K562 (cell line): ENCODE results near the gene FAM25A. TPM values are rescaled to one million over a fixed set of nuclear protein-coding genes. Genes with fewer than 3 reads are reported as not detected.
"Not testable (repeated sequence)": the region's sequence is repeated elsewhere in the genome, so short reads cannot be mapped to it uniquely, and the experiment has no call there.

Experiments
- ATAC-seq: fragments of 200-7000 bp; cut with Tn5 transposase; 3 replicates; pipeline ENCODE4 v1.9.1; 2020; ENCODE audit warnings: moderate library complexity
- BruUV-seq: library from RNA; stranded (reverse); fragments of 400-500 nt; replicated peaks from 2 replicates; lab custom pipeline; 2021; lab: Mats Ljungman, UMichigan
- CTCF ChIA-PET: fragments of 300-600 bp; formaldehyde crosslinking; extraction: SDS; loops from one replicate; lab custom pipeline; 2021; ENCODE audit warnings: low intra/inter-chr PET ratio; lab: Yijun Ruan, JAX
- POLR2A ChIA-PET: fragments of 300-600, 350-650 bp; sonication (Branson Sonifier 250); formaldehyde crosslinking; extraction: SDS; loops from one replicate; lab custom pipeline; 2021; ENCODE audit warnings: antibody characterized with exemption, inconsistent platforms; lab: Yijun Ruan, JAX
- DNase-seq, 4 experiments: peaks; one replicate each; pipeline versions ENCODE4 v3.0.0 to v3.0.0-alpha.2; 2011 to 2018; ENCODE audit warnings: low spot score in 3 of 4, mixed read lengths in 3 of 4; ENCODE audit errors: extremely low read depth in 1 of 4
- FAIRE-seq: peaks from 2 replicates; lab custom pipeline; 2011; peaks lifted over from hg19 to GRCh38; lab: Jason Lieb, UNC
- H2AFZ ChIP-seq: 2 replicates; pipeline ENCODE4 v1.6.0; 2011; ENCODE audit warnings: low read depth, low read length, control low read depth, inconsistent platforms
- H3K27ac ChIP-seq: fragments of 200-600 bp; 3 replicates; pipeline ENCODE4 v1.8.0; 2011; ENCODE audit warnings: low read depth, mild to moderate bottlenecking, control low read depth, inconsistent platforms, low read length, moderate library complexity, mixed read lengths; ENCODE audit errors: extremely low read depth
- H3K27me3 ChIP-seq, 2 experiments: fragments of 300-600 bp in 1 of 2; 2 replicates in 1 of 2; 3 replicates in 1 of 2; pipeline versions ENCODE4 v1.6.0 to v1.8.0; 2011; ENCODE audit warnings: inconsistent platforms in 2 of 2, low read length in 2 of 2, mild to moderate bottlenecking in 1 of 2, mixed read lengths in 1 of 2, moderate library complexity in 1 of 2; ENCODE audit not compliant: control insufficient read depth in 2 of 2, insufficient read depth in 2 of 2
- H3K36me3 ChIP-seq: fragments of 300-600 bp; 3 replicates; pipeline ENCODE4 v1.8.0; 2011; ENCODE audit warnings: mild to moderate bottlenecking, low read length, inconsistent platforms; ENCODE audit not compliant: control insufficient read depth, insufficient read depth
- H3K4me1 ChIP-seq, 2 experiments: fragments of 200-600 bp in 1 of 2; replicated peaks in 1 of 2; 2 replicates in 1 of 2; 3 replicates in 1 of 2; pipeline versions ENCODE4 v1.5.1 to v1.8.0; 2011; ENCODE audit warnings: inconsistent platforms in 2 of 2, low read length in 2 of 2, mild to moderate bottlenecking in 1 of 2, mixed read lengths in 1 of 2, moderate library complexity in 1 of 2; ENCODE audit not compliant: control insufficient read depth in 2 of 2, insufficient read depth in 2 of 2
- H3K4me2 ChIP-seq: 2 replicates; pipeline ENCODE4 v1.6.1; 2011; ENCODE audit warnings: low read length, control low read depth, inconsistent platforms, mixed read lengths; ENCODE audit not compliant: insufficient read depth
- H3K4me3 ChIP-seq: fragments of 200-600 bp; sonication (generic), shearing (Covaris generic); 2 replicates; pipeline ENCODE4 v1.5.1; 2016; ENCODE audit warnings: control low read depth, inconsistent platforms
- H3K79me2 ChIP-seq: fragments of 200-600 bp; 3 replicates; pipeline ENCODE4 v1.8.0; 2011; ENCODE audit warnings: low read length, inconsistent platforms; ENCODE audit not compliant: control insufficient read depth, insufficient read depth
- H3K9ac ChIP-seq, 2 experiments: 2 replicates each; pipeline versions ENCODE4 v1.6.0 to v1.6.1; 2011; ENCODE audit warnings: low read depth in 2 of 2, low read length in 2 of 2, control low read depth in 1 of 2, inconsistent platforms in 1 of 2, mild to moderate bottlenecking in 1 of 2, mixed read lengths in 1 of 2; ENCODE audit not compliant: insufficient read depth in 1 of 2
- H3K9me1 ChIP-seq: one replicate; pipeline ENCODE4 v1.6.0; 2011; ENCODE audit warnings: inconsistent platforms, mild to moderate bottlenecking, low read length, moderate library complexity; ENCODE audit not compliant: control insufficient read depth, insufficient read depth
- H3K9me3 ChIP-seq: replicated peaks from 2 replicates; pipeline ENCODE4 v1.5.1; 2011; ENCODE audit warnings: low read depth, low read length, inconsistent platforms; ENCODE audit not compliant: control insufficient read depth, insufficient read depth
- H4K20me1 ChIP-seq: replicated peaks from 2 replicates; pipeline ENCODE4 v1.6.1; 2011; ENCODE audit warnings: low read length, inconsistent platforms, mixed read lengths; ENCODE audit not compliant: control insufficient read depth, insufficient read depth
- KLF6 ChIP-seq: fragments of 250-450 bp; sonication (Bioruptor Pico); IDR thresholded peaks from 2 replicates; pipeline ENCODE4 v1.4.0; 2020; ENCODE audit warnings: mild to moderate bottlenecking, moderate library complexity, borderline replicate concordance
- XRCC4 ChIP-seq: IDR thresholded peaks from one replicate; pipeline ENCODE4 v1.6.1; 2011; ENCODE audit not compliant: insufficient read depth, insufficient read length; ENCODE audit errors: extremely low read depth
- WGBS: fragments of 100-300 bp; shearing (Covaris generic); methylation state at CpG from one replicate; pipeline ENCODE4 v1.1.6; 2016; ENCODE audit warnings: low coverage, mixed read lengths; ENCODE audit not compliant: insufficient coverage; ENCODE audit errors: missing lambda C conversion rate; 5-methylcytosine and 5-hydroxymethylcytosine counted together
- in situ Hi-C: fragments of 300-500 bp; cut with MboI; formaldehyde crosslinking; loops from 4 replicates; pipeline ENCODE4 v1.15.0; 2018; ENCODE audit warnings: inconsistent platforms, mixed read lengths
- intact Hi-C: fragments of 100-400 bp; cut with micrococcal nuclease; formaldehyde crosslinking; loops from 2 replicates; pipeline ENCODE4 v1.14.2; 2022
- polyA plus RNA-seq, 8 experiments: library from polyadenylated mRNA; depleted of rRNA in 4 of 8; stranded (reverse) in 5 of 8; unstranded in 3 of 8; fragments of >200 nt; fragmentation: Nextera tagmentation in 2 of 8; fragmentation: Illumina TruSeq in 1 of 8; extraction: Ambion mirVana in 2 of 8; extraction: Trizol in 1 of 8; gene quantifications; 2 replicates each; pipeline versions ENCODE4 v1.2.1 to v1.2.3, GENCODE V29; 2011 to 2014; ENCODE audit warnings: inconsistent platforms in 1 of 8, missing spikeins in 1 of 8
- total RNA-seq, 7 experiments: library from RNA; depleted of rRNA in 6 of 7; stranded (reverse); fragments of >200 nt in 6 of 7; fragmentation: Illumina TruSeq in 2 of 7; extraction: Trizol in 2 of 7; gene quantifications; 2 replicates each; pipeline versions ENCODE4 v1.2.1 to v1.2.3, GENCODE V29; 2011 to 2021; ENCODE audit warnings: low replicate concordance in 1 of 7
- TF ChIP-seq, protein P1 (sequence below): sonication (generic); formaldehyde crosslinking; IDR thresholded peaks from 2 replicates; pipeline ENCODE4 v1.8.0; 2022; ENCODE audit warnings: mild to moderate bottlenecking, missing genetic modification reagents

FAM25A gene
- total and polyA plus RNA-seq, 9 of the 15 experiments (the other 6 are each of a cell fraction or from before 2014, with no cell fraction given), result not detected

DNA sequence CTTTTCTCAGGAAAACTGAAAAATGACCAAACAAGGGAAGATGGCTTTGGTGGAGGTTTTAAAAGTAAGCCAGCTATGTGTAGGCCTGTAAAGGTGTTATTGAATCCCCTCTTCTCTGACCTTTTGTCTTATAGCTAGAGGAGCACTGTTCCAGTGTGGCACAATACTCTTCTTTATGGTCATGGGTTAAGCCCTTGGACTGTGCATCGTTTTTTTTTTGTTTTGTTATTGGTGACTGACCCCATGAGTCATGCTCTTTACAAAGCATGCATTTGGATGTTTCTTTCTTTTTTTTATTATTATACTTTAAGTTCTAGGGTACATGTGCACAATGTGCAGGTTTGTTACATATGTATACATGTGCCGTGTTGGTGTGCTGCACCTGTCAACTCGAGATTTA lies 19.6 kb upstream of the FAM25A start:
- FAIRE-seq (no peak), DNase-seq (no peak), ATAC-seq (no peak)
- no peak overlapping the region for H3K4me3 ChIP-seq
- H3K27me3 ChIP-seq, result no peaks in the 10 kb centered on the region
- H3K9ac ChIP-seq, result no peak overlapping the region
- no peaks in the 10 kb centered on the region for H3K9me3 ChIP-seq
- BruUV-seq, result no TSS peak
- WGBS, result 22% methylated on average over 3 of the region's 3 CpGs
- H4K20me1 ChIP-seq, result no peaks in the 10 kb centered on the region
- ChIA-PET CTCF (interaction anchor here (0.6 kb wide), 1 partner anchor 62 kb away, joined by 4 read pairs; no protein-coding TSS in a partner anchor), POLR2A (no interaction called here)
- in situ Hi-C loops, result no loop called here
- H2AFZ ChIP-seq, result no peak overlapping the region
- TF ChIP-seq XRCC4, result no peak
- TF ChIP-seq, protein P1, sequence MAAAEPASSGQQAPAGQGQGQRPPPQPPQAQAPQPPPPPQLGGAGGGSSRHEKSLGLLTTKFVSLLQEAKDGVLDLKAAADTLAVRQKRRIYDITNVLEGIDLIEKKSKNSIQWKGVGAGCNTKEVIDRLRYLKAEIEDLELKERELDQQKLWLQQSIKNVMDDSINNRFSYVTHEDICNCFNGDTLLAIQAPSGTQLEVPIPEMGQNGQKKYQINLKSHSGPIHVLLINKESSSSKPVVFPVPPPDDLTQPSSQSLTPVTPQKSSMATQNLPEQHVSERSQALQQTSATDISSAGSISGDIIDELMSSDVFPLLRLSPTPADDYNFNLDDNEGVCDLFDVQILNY (CRISPR knock-in tag), result no peak
- no peak for TF ChIP-seq KLF6 (CRISPR knock-in tag)
- H3K9me1 ChIP-seq, result no peaks in the 10 kb centered on the region
- H3K27ac ChIP-seq, result no peak overlapping the region
- no peaks in the 10 kb centered on the region for H3K79me2 ChIP-seq
- H3K36me3 ChIP-seq, result no peaks in the 10 kb centered on the region
- intact Hi-C loops, result no loop called here
- H3K4me1 ChIP-seq, result no peaks in the 10 kb centered on the region; a peak in 1 of 5 replicates
- no peak overlapping the region for H3K4me2 ChIP-seq

DNA sequence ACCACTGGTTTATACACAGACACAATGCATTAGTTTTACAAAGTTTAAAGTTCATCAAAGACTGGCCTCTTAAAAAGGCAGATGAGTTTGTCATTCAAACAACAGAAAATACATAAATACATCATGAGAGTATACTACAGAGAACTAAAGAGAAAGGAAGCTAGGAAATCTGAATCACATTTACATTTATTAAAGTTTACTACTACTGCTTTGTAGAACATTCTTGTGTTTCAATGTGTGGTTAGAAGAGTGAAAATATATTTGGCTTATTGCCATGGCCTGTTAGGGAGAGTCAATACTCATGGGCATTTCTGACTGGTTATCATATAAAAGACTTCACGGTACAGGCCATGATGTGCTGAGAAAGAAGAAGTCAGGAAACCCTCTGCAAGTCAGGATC lies 13.0 kb upstream of the FAM25A start:
- no CpG with 5 or more reads among the region's 1 CpG for WGBS
- not testable (repeated sequence) for DNase-seq

DNA sequence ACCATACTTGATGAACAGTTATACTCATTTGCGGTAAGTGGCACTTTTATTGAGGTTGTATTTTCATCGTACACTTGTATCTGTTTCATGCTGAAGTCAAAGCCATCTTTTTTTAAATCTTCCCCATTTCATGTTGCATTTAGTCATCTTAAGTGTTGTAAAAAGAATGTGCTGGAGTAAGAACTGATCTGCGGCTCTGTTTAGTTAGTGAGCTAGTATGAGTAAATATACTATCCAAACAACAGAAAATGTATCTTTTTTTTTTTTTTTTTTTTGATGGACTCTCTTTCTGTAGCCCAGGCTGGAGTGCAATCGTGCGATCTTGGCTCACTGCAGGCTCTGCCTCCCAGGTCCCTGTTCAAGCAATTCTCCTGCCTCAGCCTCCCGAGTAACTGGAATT lies 12.4 kb upstream of the FAM25A start:
- H3K27ac ChIP-seq, DNase-seq, H4K20me1 ChIP-seq, H3K79me2 ChIP-seq, CTCF ChIA-PET, POLR2A ChIA-PET, H3K27me3 ChIP-seq, ATAC-seq, H3K9ac ChIP-seq, H3K4me3 ChIP-seq, in situ Hi-C loops, H3K4me1 ChIP-seq, H3K9me3 ChIP-seq, H3K4me2 ChIP-seq, H3K9me1 ChIP-seq, intact Hi-C loops, BruUV-seq, H3K36me3 ChIP-seq, H2AFZ ChIP-seq, FAIRE-seq: not testable (repeated sequence)
- 75% methylated on average over 3 of the region's 6 CpGs for WGBS

More for the DNA sequence above, 13.0 kb upstream of the FAM25A start:
- FAIRE-seq, in situ Hi-C loops, H3K79me2 ChIP-seq, H3K4me2 ChIP-seq, H3K27me3 ChIP-seq, intact Hi-C loops, H2AFZ ChIP-seq, H3K9me3 ChIP-seq, CTCF ChIA-PET, POLR2A ChIA-PET, H3K9ac ChIP-seq, H3K9me1 ChIP-seq, H4K20me1 ChIP-seq, H3K4me3 ChIP-seq, H3K27ac ChIP-seq, H3K36me3 ChIP-seq, H3K4me1 ChIP-seq, ATAC-seq, BruUV-seq: not testable (repeated sequence)
